GM12872 (cell line): ENCODE measurements around the gene GAK.
A peak's percentile ranks its signal among the peaks of the same experiment; 100 is the strongest.

ENCODE experiments used
- TF ChIP-seq, protein P1 (sequence below): IDR thresholded peaks from 3 replicates; pipeline ENCODE4 v1.5.1; 2011; ENCODE audit warnings: low read depth, mild to moderate bottlenecking, low read length, moderate library complexity; ENCODE audit not compliant: insufficient read depth

GAK gene

GRCh38 chr4:813900-814299, 118.2 kb downstream of the GAK start:
- TF ChIP-seq, protein P1, sequence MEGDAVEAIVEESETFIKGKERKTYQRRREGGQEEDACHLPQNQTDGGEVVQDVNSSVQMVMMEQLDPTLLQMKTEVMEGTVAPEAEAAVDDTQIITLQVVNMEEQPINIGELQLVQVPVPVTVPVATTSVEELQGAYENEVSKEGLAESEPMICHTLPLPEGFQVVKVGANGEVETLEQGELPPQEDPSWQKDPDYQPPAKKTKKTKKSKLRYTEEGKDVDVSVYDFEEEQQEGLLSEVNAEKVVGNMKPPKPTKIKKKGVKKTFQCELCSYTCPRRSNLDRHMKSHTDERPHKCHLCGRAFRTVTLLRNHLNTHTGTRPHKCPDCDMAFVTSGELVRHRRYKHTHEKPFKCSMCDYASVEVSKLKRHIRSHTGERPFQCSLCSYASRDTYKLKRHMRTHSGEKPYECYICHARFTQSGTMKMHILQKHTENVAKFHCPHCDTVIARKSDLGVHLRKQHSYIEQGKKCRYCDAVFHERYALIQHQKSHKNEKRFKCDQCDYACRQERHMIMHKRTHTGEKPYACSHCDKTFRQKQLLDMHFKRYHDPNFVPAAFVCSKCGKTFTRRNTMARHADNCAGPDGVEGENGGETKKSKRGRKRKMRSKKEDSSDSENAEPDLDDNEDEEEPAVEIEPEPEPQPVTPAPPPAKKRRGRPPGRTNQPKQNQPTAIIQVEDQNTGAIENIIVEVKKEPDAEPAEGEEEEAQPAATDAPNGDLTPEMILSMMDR = peak; percentile 28; the same call in 2 of the 3 replicates

DNA sequence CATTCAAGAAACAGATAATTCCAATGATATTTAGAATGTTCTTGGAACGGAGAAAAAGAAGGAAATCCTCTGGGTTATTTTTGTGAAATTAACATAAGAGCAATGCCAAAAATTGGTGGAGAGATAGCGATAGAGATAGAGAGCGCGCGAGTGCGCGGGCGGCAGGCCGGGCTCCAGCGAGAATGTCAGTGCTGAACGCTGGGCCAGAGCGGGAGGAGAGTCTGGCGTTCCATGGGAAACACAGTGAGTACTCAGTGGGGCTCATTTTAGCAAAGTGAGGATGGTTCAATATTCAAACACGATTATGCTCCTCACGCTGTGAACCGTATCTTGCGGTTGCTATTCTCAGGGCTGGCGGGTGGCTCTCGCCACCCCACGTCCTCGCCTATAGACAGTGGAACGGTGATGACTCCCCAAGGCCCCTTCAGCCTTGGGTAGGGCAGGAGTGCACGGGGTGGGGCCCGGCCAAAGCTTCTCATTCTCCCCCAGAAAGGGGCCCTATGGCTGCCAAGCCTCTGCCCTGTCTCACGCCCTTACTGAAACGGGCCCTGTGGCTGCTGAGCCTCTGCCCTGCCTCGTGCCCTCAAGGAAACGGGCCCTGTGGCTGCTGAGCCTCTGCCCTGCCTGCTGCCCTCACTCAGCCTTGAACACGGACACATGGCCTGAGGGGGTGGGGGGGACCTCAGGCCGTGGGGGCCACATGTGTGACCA, 123.1 kb downstream of the GAK start:
- TF ChIP-seq, protein P1 = no peak

- TF ChIP-seq, protein P1 = no peak
Measured at GRCh38 chr4:807792-808191, 124.3 kb downstream of the GAK start.

- TF ChIP-seq, protein P1 = no peak
Measured at GRCh38 chr4:804804-805203, 127.3 kb downstream of the GAK start.

DNA sequence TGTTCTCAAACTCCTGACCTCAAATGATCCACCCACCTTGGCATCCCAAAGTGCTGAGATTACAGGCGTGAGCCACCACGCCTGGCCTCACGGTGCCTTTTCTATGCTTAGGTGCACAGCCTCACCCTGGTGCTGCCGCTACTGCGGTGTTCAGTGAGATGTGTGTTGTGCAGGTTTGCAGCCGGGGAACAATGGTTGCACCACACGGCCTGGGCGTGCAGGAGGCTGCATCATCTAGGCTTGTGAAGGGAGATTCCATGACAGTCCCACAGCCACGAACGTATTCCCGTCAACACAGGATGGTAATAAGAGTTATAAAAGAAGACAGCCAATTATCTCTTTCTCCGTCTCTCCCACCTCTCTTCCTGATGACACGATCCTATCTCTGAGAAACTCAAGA, 128.2 kb downstream of the GAK start:
- TF ChIP-seq, protein P1 = no peak

DNA sequence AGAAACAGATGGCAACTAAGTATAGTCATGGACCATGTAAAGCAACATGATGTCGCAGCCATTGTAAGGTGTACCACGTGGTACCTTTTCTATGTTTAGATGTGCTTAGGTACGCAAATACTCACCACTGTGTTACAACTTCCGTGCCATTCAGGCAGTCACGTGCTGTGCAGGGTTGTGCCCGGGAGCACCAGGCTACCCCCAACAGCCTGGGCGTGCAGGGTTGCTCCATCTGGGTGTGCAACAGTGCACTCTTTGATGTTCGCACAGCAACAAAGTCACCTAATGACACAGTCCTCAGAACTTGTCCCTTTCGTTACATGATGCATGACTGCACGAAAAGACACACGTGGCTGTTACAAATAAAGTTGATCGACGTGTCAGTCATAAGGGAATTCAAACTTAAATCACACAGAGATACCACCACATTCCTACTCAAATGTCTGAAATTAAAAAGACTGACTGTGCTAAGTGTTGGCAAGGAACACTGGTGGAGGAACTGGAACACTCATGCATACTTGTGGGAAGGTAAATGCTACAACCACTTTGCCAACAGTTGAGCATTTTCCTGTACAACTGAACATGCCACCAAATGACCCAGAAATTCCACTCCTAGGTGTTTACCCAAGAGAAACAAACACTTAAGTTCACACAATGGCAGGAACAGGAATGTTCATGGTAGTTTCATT, 130.5 kb downstream of the GAK start:
- TF ChIP-seq, protein P1 = no peak
